Activated T-cell treated with anti-CD3 and anti-CD28 coated beads, Interleukin-2, amount 50 U/mL, for 72 hours (primary cell): Measurements from ENCODE around the gene OR2C3. TPM values are rescaled to one million over a fixed set of nuclear protein-coding genes. Genes with fewer than 3 reads are reported as not detected.

Source experiments
- ATAC-seq, 2 donors: fragments of 150-1000 bp; cut with Tn5 transposase; replicated peaks in 1 of 2; 2 replicates each; pipeline ENCODE4 v1.10.0; 2021; ENCODE audit warnings: moderate library complexity in 2 of 2, mild to moderate bottlenecking in 1 of 2
- DNase-seq, 2 donors: peaks; one replicate each; pipeline ENCODE4 v3.0.0; 2021 to 2022; ENCODE audit warnings: mixed read lengths in 1 of 2
- H3K27ac Mint-ChIP-seq: one replicate; pipeline ENCODE4 v1.8.0; 2022; ENCODE audit warnings: mild to moderate bottlenecking, moderate library complexity, mixed read lengths
- H3K27me3 Mint-ChIP-seq: one replicate; pipeline ENCODE4 v1.8.0; 2022; ENCODE audit warnings: low read depth, mixed read lengths
- H3K36me3 Mint-ChIP-seq, 2 donors: one replicate each; pipeline ENCODE4 v1.8.0; 2022; ENCODE audit warnings: mixed read lengths in 2 of 2, mild to moderate bottlenecking in 1 of 2; ENCODE audit not compliant: insufficient read depth in 2 of 2
- H3K4me1 Mint-ChIP-seq: one replicate; pipeline ENCODE4 v1.8.0; 2022; ENCODE audit warnings: low read depth, mixed read lengths
- H3K4me3 Mint-ChIP-seq, 2 donors: one replicate each; pipeline ENCODE4 v1.8.0; 2022; ENCODE audit warnings: mild to moderate bottlenecking in 2 of 2, mixed read lengths in 2 of 2, moderate library complexity in 2 of 2
- H3K9me3 Mint-ChIP-seq, 2 donors: one replicate each; pipeline ENCODE4 v1.8.0; 2022; ENCODE audit warnings: mixed read lengths in 2 of 2
- total RNA-seq, 2 donors: library from RNA; stranded (reverse); gene quantifications; one replicate each; pipeline ENCODE4 v1.2.3, GENCODE V29; 2022

The OR2C3 gene
- not detected for total RNA-seq

DNA sequence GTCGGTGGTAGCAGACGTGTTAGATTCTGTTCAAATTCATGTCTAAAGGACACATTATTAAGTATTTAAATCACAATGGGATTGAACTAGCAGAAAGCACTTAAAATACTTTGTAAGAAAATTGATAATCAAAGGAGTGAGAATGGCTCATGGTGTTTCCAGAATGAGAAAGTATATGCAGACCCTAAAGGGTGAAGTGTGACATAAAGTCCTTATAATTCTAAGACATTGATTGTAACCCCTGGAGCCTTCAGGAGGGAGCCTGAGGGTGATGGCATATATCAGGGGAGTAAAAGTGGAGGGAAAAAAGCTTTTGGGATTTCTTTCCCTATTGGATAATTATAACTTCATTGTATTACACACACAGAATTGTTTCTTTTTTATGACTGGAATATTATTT is at the start of gene OR2C3:
OR2C3 (minus strand) TSS at position 101 of the 400 bp plus-strand sequence. CDS start 3,929 bp downstream, outside the sequence.
- Mint-ChIP-seq H3K4me1 (peaks cover 9% of the 10 kb centered on the region), H3K4me3 (peak within 1 kb of the TSS in 1 of 2 donors; percentile 29), H3K27ac (no peak within 1 kb of the TSS), H3K36me3 (peaks cover 0 to 2% of the 10 kb centered on the region in 2 donors), H3K27me3 (peaks cover 42% of the 10 kb centered on the region), H3K9me3 (peaks cover 0 to 2% of the 10 kb centered on the region in 2 donors)
- DNase-seq, result no peak
- no peak for ATAC-seq

DNA sequence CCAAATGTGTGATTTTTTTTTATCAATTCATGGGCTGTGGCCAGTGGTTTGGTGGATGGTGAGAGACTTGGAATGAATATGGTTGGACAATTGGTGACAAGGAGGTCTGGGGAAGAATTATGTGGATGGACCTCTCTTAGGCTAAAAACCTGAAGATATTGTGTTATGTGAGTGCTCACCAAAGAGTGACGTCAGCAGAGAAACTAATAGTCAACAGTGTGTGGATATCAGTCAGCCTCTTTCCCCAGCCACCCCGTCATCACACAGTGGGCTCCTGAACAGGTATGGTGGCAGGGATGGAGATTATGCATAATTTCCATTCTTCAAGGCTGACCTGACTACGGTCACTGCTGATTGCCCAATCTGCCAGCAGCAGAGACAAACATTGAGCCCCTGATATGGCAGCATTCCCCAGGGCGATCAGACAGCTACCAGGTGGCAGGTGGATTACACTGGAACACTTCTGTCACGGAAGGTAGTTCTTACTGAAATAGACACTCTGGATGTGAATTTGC is 42.8 kb upstream of the OR2C3 start:
- no peak for DNase-seq
- Mint-ChIP-seq H3K4me3 (no peak overlapping the region), H3K9me3 (no peaks in the 10 kb centered on the region), H3K36me3 (no peaks in the 10 kb centered on the region), H3K27ac (no peak overlapping the region), H3K4me1 (no peaks in the 10 kb centered on the region), H3K27me3 (no peaks in the 10 kb centered on the region)
- ATAC-seq, result no peak

DNA sequence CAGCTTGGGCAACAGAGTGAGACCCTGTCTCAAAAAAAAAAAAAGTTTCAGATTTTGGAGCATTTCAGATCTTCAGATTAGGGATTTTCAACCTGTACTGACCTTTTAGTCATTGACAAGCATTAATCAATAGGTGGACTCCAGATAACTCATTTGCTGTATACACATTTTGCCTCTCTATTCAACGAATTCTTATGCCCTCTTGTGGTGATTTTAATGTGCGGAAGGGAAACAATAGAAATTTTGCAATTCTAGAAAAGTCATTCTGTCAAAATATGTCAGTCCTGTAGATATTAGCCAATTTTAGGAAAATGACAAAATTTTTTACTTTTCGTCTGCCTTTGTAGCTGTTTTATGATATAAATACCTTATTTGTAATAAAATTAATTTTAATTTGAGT is 40.3 kb upstream of the OR2C3 start:
- DNase-seq (no peak), ATAC-seq (no peak)
- peaks cover 4% of the 10 kb centered on the region in 2 donors for H3K9me3 Mint-ChIP-seq
- H3K27me3 Mint-ChIP-seq, result peaks cover 9% of the 10 kb centered on the region
- no peaks in the 10 kb centered on the region for H3K4me1 Mint-ChIP-seq
- no peak overlapping the region for H3K4me3 Mint-ChIP-seq
- H3K36me3 Mint-ChIP-seq, result peaks cover 2% of the 10 kb centered on the region in 2 donors
- no peak overlapping the region for H3K27ac Mint-ChIP-seq

DNA sequence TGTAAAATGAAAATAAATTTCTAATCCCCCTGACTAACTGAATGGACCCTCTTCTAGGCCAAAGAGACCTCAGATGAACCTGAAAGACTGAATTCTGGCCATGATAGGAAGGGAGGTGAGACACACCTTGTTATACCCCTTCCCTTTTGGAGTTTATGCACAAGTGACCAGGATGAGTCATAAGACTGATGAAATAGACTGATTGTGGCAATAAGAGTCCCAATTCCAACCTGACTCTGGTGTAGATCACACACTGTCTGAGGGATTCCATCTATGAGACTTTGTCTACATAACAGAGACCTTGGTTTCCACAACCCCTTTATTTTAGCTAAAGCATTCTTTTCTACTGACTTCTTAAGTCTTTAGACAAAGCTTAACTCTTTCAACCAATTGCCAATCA is 38.4 kb upstream of the OR2C3 start:
- Mint-ChIP-seq H3K4me1 (no peaks in the 10 kb centered on the region), H3K27ac (no peak overlapping the region), H3K27me3 (peaks cover 10% of the 10 kb centered on the region), H3K4me3 (no peak overlapping the region), H3K9me3 (peaks cover 10 to 14% of the 10 kb centered on the region in 2 donors), H3K36me3 (peaks cover 2 to 9% of the 10 kb centered on the region in 2 donors)
- DNase-seq (no peak), ATAC-seq (no peak)

DNA sequence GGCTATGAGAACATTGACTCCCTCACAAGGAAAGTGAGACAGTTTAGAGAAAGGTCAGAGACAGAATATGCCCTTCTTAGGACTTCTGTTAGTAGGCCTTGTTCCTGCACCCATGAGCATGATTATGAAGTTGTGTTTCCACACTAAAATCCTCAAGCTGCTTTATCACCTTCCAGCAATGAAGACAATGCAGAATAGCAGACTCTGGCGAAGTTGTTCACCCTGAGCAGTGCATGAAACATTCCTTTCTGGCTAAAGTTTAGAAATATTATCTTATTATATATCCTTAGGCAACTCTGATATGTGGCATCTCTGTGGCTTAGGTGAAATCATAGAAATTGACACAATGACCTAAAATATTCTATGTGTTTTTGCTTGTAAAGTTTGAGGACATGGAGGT is 38.0 kb upstream of the OR2C3 start:
- Mint-ChIP-seq H3K4me1 (no peaks in the 10 kb centered on the region), H3K36me3 (peaks cover 2 to 9% of the 10 kb centered on the region in 2 donors), H3K9me3 (peaks cover 10 to 14% of the 10 kb centered on the region in 2 donors), H3K27ac (no peak overlapping the region), H3K4me3 (no peak overlapping the region), H3K27me3 (peaks cover 10% of the 10 kb centered on the region)
- ATAC-seq, result no peak
- DNase-seq, result no peak

DNA sequence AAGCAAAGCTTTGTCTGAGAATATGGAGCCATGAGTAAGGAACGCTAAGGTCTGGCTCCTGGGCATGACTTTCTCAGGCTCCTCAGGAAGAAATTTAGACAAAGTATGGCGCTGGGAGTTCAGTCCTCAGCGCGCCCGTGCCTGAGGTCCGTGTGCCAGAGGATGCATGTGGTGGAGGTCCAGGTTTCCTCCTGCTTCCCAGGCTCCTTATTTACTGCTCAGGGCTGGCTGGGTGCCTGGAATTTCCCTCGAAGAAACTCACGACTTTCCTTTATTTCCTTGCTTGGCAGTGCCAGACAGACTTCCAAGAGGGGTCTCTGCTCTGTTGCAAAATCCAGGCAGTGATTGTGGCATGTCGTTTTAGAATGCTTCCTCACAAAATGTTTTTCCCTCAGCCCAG is 26.0 kb upstream of the OR2C3 start:
- H3K4me1 Mint-ChIP-seq, result peaks cover 13% of the 10 kb centered on the region
- no peak for DNase-seq
- no peak overlapping the region for H3K27ac Mint-ChIP-seq
- no peak for ATAC-seq
- no peaks in the 10 kb centered on the region for H3K9me3 Mint-ChIP-seq
- H3K27me3 Mint-ChIP-seq, result no peaks in the 10 kb centered on the region
- no peak overlapping the region for H3K4me3 Mint-ChIP-seq
- H3K36me3 Mint-ChIP-seq, result no peaks in the 10 kb centered on the region

DNA sequence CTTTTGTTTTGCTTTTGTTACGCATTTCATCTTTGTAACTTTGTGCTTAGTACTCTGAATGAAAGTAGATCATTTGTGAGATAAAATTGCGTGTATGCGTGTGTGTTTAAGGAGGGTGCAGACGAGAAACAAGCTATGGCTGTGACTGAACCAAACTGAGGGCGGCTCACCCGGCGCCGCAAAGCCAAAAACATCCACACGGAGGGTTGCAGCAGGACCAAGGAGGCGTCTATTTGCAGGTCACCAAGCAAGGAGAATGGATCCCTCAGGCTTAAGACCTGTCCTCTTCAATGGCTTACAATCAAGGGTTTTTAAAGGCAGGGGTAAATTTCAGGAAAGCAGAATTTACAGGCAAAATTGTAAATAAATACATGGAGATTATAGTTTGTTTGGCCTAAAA is 25.5 kb upstream of the OR2C3 start:
- ATAC-seq, result no peak
- peaks cover 13% of the 10 kb centered on the region for H3K4me1 Mint-ChIP-seq
- H3K27ac Mint-ChIP-seq, result no peak overlapping the region

DNA sequence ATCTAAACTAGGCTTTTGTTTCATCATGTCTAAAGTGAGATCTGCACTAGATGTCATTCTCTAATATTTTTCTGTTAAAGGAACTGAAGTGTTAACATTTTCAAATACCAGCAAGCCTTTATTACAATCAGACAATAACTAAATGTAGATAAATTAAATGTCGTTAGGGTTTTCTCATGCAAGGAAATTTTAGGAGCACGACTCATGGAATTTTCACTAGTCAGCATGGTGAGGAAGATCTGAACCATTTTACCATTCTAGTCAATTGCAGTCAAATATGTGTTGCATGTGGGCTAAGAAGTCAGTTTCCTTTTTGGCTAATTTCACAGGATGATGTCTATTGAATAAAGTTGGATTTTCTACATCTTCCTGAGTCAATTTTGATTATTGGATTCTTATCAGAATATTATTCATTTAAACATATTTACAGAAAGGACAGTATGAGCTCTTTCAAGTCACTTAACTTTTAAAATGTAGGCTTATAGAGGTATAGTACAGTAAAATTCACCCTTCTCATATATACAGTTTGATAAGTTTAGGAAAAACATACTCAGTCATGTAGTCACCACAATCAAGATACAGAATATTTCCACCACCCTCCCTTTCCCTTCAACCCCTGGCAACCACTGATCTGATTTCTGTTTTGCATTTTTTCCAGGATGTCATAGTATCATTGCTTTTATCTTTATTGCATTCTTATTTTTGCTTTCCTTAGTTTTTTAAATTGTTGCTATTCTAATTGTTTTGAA is 21.9 kb upstream of the OR2C3 start:
- H3K36me3 Mint-ChIP-seq, result no peaks in the 10 kb centered on the region
- ATAC-seq (no peak), DNase-seq (no peak)
- peaks cover 13% of the 10 kb centered on the region for H3K4me1 Mint-ChIP-seq
- no peak overlapping the region for H3K4me3 Mint-ChIP-seq
- H3K27ac Mint-ChIP-seq, result no peak overlapping the region
- H3K27me3 Mint-ChIP-seq, result no peaks in the 10 kb centered on the region
- no peaks in the 10 kb centered on the region for H3K9me3 Mint-ChIP-seq

More for the DNA sequence above, 25.5 kb upstream of the OR2C3 start:
- Mint-ChIP-seq H3K27me3 (no peaks in the 10 kb centered on the region), H3K9me3 (no peaks in the 10 kb centered on the region), H3K36me3 (no peaks in the 10 kb centered on the region), H3K4me3 (no peak overlapping the region)
- DNase-seq, result no peak

GRCh38 chr1:247552231-247552630 is 16.0 kb upstream of the OR2C3 start:
- no peak overlapping the region for H3K27ac Mint-ChIP-seq
- H3K36me3 Mint-ChIP-seq, result no peaks in the 10 kb centered on the region
- H3K4me3 Mint-ChIP-seq, result no peak overlapping the region
- peaks cover 9% of the 10 kb centered on the region for H3K4me1 Mint-ChIP-seq
- peaks cover 16% of the 10 kb centered on the region for H3K27me3 Mint-ChIP-seq
- H3K9me3 Mint-ChIP-seq, result peaks cover 0 to 2% of the 10 kb centered on the region in 2 donors
- ATAC-seq (no peak), DNase-seq (no peak)

- Mint-ChIP-seq H3K36me3 (no peaks in the 10 kb centered on the region), H3K27me3 (peaks cover 16% of the 10 kb centered on the region), H3K9me3 (peaks cover 0 to 2% of the 10 kb centered on the region in 2 donors), H3K4me1 (peaks cover 9% of the 10 kb centered on the region), H3K4me3 (no peak overlapping the region), H3K27ac (no peak overlapping the region)
- no peak for ATAC-seq
- no peak for DNase-seq
These were observed 15.5 kb upstream of the OR2C3 start for GRCh38 chr1:247551721-247552120.

DNA sequence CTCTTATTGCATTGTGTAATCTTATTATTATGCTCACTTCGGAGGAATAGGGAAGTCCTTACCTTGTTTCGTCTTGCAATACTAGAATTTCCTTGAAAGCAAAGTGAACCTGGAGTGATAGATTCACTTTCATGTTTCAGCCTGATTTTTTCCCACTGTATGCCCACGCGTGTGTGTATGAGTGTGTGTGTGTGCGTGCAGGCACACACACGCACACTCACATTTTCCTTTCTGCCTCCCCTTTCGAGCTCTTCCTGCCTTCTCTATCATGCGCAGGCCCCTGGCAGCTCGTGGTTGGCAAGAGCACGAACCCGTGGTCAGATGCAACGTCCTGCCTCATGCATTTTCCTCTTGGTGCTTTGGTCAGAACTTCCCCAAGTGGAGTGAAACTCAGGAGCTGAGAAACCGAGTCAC is 12.5 kb upstream of the OR2C3 start, which contains the start of gene GCSAML:
GCSAML (plus strand) TSS at position 366 of the 414 bp plus-strand sequence. CDS start 58 bp downstream, outside the sequence.
- H3K27ac Mint-ChIP-seq, result no peak within 1 kb of the TSS
- no peak for DNase-seq
- H3K27me3 Mint-ChIP-seq, result peaks cover 16% of the 10 kb centered on the region
- no peaks in the 10 kb centered on the region for H3K36me3 Mint-ChIP-seq
- ATAC-seq, result peak in 1 of 2 donors; percentile 32
- peaks cover 9% of the 10 kb centered on the region for H3K4me1 Mint-ChIP-seq
- peaks cover 1 to 2% of the 10 kb centered on the region in 2 donors for H3K9me3 Mint-ChIP-seq
- peak within 1 kb of the TSS; percentile 4 to 16 for H3K4me3 Mint-ChIP-seq

DNA sequence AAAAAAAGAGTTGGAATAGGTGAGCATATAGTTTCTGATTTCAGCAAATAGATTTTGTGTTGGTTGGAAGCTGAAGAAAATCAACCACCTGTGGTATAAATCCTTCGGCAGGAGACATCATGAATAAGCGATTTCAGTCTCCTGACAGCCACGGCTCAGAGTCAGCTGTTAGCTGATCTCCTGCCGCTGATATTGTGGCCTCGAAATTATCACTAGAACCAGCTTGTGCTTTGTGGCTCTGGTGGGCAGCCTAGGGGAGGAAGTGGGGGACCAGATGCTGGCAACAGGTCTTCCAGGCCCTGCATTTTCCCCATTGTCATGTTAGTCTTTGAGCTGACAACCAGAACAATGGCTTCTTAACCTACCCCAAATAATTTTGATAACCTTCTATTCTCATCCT is 11.9 kb upstream of the OR2C3 start:
- no peak for ATAC-seq
- peaks cover 16% of the 10 kb centered on the region for H3K27me3 Mint-ChIP-seq

DNA sequence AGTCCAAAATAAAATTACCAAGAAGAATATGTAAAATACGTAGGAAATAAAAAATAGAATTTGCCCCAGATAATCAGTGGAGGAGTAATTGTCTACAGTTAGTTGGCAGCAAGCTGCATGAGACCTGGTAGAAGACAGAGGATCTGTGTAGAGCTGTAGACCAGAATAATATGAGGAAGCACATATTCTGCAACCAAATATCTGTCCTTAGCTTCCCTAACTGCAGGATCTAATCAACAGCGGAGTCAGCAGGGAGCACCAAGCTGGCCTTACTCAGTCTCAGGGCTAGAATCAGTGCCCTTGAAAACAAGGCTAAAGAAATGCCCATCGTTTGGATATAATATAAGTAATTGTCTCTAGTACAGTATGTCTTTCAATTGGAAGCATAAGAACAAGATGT is 6.6 kb upstream of the OR2C3 start:
- Mint-ChIP-seq H3K27ac (no peak overlapping the region), H3K4me3 (no peak overlapping the region), H3K36me3 (peaks cover 0 to 2% of the 10 kb centered on the region in 2 donors), H3K9me3 (peaks cover 1 to 2% of the 10 kb centered on the region in 2 donors), H3K4me1 (no peaks in the 10 kb centered on the region), H3K27me3 (peaks cover 18% of the 10 kb centered on the region)
- DNase-seq (no peak), ATAC-seq (no peak)

More for the DNA sequence above, 11.9 kb upstream of the OR2C3 start:
- Mint-ChIP-seq H3K4me1 (peaks cover 9% of the 10 kb centered on the region), H3K36me3 (no peaks in the 10 kb centered on the region), H3K27ac (no peak overlapping the region), H3K9me3 (peaks cover 1 to 2% of the 10 kb centered on the region in 2 donors), H3K4me3 (no peak overlapping the region)
- DNase-seq, result no peak
